ENCODE results near the gene CCNY.
"Not testable (repeated sequence)": the region's sequence is repeated elsewhere in the genome, so short reads cannot be mapped to it uniquely, and the experiment has no call there.

Gene CCNY

DNA sequence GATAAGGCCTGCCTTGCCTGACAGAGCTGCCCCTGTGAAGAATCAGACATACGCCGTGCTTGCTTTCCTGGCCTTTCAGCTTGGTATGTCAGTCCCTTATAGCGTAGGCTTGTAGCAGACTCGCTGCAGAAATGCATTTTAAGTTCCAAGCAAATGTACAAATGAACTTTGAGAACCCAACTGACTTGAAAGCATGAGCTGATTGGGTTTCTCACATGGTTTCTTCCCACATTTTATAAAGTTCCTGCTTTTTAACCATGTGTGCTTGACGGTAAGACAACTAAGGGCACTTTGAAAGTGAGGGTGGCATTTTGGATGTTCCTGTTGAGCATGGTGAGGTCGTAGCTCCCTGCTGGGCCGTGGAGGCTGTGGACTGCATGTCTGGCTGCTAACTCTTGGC is 62.6 kb downstream of the CCNY start:
- Histone ChIP-seq H3K4me3 (ENCODE audit: low read length) (no peak overlapping the region), H3K4me1 (ENCODE audit: control insufficient read depth, insufficient read depth, low read length) (peaks cover 36% of the 10 kb centered on the region), H3K9ac (ENCODE audit: low read length) (no peak overlapping the region), H3K9me3 (ENCODE audit: control insufficient read depth, low read length) (no peaks in the 10 kb centered on the region), H3K27me3 (replicated peaks; ENCODE audit: control insufficient read depth, insufficient read depth, low read length) (no peaks in the 10 kb centered on the region), H3K36me3 (ENCODE audit: control insufficient read depth, insufficient read depth, low read length, severe bottlenecking) (no peaks in the 10 kb centered on the region)
- DNase-seq (ENCODE audit: low read depth): no peak

DNA sequence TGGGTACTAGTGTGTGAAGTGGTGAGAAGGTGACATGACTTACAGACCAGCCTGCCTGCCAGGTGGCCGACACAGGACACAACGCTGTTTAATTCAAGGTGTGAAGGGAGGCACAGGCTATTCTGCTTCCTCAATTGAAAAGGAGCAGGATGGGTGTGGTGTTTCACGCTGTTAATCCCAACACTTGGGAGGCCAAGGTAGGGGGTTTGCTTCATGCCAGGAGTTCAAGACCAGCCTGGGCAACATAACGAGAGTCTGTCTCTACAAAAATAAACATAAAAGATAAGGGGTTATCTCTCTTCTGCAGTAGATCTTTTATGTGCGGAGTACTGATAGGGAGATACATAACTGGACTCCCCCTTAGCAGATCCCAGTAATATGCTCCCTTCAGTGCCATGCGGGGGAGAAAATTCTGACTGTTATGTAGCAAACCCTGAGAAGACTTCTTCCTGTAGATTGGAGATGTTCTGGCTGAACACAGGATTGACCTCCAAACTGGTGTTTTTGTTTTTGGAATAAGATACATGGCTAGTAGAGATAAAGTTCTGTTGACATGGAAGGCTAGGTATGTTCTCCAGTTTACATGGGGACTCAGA is 63.2 kb downstream of the CCNY start:
- H3K27me3 ChIP-seq (replicated peaks; ENCODE audit: control insufficient read depth, insufficient read depth, low read length): no peaks in the 10 kb centered on the region

DNA sequence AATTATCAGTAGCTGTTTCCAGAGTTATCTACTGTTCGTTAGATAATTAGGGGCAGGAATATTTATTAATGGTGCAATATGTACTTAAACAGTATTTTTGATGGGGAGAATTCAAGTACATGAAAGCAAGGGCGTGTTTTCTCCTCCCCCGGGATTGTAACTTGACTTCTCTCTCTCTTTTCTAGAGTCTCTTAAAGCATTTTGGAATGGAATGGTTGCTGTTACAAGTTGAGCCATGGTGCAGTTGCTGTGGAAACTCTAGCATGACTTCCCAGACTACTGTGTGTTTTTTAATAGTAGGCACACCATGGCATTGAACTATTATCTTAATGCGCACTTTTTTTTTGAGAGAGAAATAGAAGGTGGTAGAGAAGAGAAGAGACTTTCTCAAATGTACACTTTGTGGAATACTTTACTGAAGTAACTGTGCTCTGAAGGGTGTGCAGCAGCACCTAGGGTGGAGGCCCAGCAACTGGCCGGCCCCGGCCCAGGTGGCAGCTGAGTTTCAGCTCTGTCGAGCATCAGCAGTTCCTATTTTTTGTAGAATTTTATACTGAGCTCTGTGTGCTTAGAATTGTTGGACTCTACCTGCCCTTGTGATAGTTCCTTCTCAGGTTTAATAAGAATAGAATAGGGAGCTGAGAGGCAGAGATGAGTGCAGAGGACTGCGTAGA is 64.4 kb downstream of the CCNY start:
- Histone ChIP-seq H3K27me3 (replicated peaks; ENCODE audit: control insufficient read depth, insufficient read depth, low read length) (no peaks in the 10 kb centered on the region), H3K4me1 (ENCODE audit: control insufficient read depth, insufficient read depth, low read length) (peaks cover 45% of the 10 kb centered on the region), H3K9ac (ENCODE audit: low read length) (peak overlapping the region; percentile 12), H3K9me3 (ENCODE audit: control insufficient read depth, low read length) (no peaks in the 10 kb centered on the region), H3K36me3 (ENCODE audit: control insufficient read depth, insufficient read depth, low read length, severe bottlenecking) (no peaks in the 10 kb centered on the region), H3K4me3 (ENCODE audit: low read length) (no peak overlapping the region)
- DNase-seq (ENCODE audit: low read depth): no peak

More for the DNA sequence above, 63.2 kb downstream of the CCNY start:
- H3K4me3 ChIP-seq (ENCODE audit: low read length): no peak overlapping the region
- no peak overlapping the region for H3K9ac ChIP-seq (ENCODE audit: low read length)
- peaks cover 39% of the 10 kb centered on the region for H3K4me1 ChIP-seq (ENCODE audit: control insufficient read depth, insufficient read depth, low read length)
- no peak for DNase-seq (ENCODE audit: low read depth)
- no peaks in the 10 kb centered on the region for H3K9me3 ChIP-seq (ENCODE audit: control insufficient read depth, low read length)
- no peaks in the 10 kb centered on the region for H3K36me3 ChIP-seq (ENCODE audit: control insufficient read depth, insufficient read depth, low read length, severe bottlenecking)

DNA sequence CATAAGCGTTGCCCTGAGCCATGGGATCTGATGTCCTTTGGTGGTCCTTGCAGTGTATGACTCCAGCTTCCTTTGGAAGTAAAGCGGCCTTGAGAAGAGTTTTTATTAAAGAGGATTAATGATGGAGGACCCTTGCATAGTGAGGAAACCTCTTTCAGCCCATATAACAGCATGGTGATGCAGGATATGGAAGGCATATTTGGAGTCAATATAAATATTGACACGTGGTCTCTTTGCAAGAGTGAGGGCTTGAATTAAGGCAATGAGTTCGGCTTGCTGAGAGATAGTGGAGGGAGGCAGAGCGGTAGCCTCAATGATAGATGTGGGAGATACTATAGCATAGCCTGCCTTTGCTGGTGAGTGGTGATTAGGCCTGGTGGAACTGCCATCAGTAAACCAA is 67.2 kb downstream of the CCNY start:
- H3K9ac ChIP-seq (ENCODE audit: low read length); H3K36me3 ChIP-seq (ENCODE audit: control insufficient read depth, insufficient read depth, low read length, severe bottlenecking); H3K9me3 ChIP-seq (ENCODE audit: control insufficient read depth, low read length); H3K4me3 ChIP-seq (ENCODE audit: low read length); DNase-seq (ENCODE audit: low read depth); H3K27me3 ChIP-seq (replicated peaks; ENCODE audit: control insufficient read depth, insufficient read depth, low read length): not testable (repeated sequence)
- H3K4me1 ChIP-seq (ENCODE audit: control insufficient read depth, insufficient read depth, low read length): peaks cover 35% of the 10 kb centered on the region

DNA sequence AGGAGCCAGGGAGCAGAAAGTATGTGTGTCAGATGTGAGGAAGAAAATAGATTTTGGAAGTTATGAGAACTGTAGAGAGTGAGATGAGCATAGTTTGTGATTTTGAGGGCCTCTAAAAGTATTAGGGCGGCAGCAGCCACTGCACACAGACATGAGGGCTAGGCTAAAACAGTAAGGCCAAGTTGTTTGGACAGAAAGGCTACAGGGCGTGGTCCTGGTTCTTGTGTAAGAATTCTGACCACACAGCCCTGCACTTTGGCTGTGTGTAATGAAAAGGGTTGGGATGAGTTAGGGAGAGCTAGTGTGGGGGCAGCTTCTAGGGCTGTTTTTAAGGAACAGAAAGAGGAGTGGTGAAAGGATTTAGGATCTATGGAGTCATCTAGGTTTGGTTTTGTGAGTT is 67.8 kb downstream of the CCNY start:
- not testable (repeated sequence) for H3K4me3 ChIP-seq (ENCODE audit: low read length); H3K9me3 ChIP-seq (ENCODE audit: control insufficient read depth, low read length); H3K36me3 ChIP-seq (ENCODE audit: control insufficient read depth, insufficient read depth, low read length, severe bottlenecking); H3K27me3 ChIP-seq (replicated peaks; ENCODE audit: control insufficient read depth, insufficient read depth, low read length)
- H3K9ac ChIP-seq (ENCODE audit: low read length): peak overlapping the region; percentile 34
- peak; percentile 55 for DNase-seq (ENCODE audit: low read depth)
- H3K4me1 ChIP-seq (ENCODE audit: control insufficient read depth, insufficient read depth, low read length): peaks cover 33% of the 10 kb centered on the region

DNA sequence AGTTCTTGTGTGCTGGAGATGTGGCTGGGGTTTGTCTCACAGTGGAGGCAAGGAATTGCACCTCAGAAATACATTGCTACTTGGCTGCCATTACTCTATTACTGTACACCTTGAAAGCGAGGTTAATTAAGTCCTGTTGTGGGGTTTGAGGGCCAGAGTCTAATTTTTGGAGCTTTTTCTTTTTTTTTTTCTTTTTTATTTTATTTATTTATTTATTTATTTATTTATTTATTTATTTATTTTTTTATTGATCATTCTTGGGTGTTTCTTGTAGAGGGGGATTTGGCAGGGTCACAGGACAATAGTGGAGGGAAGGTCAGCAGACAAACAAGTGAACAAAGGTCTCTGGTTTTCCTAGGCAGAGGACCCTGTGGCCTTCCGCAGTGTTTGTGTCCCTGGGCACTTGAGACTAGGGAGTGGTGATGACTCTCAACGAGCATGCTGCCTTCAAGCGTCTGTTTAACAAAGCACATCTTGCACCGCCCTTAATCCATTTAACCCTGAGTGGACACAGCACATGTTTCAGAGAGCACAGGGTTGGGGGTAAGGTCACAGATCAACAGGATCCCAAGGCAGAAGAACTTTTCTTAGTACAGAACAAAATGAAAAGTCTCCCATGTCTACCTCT is 69.8 kb downstream of the CCNY start:
- not testable (repeated sequence) for H3K36me3 ChIP-seq (ENCODE audit: control insufficient read depth, insufficient read depth, low read length, severe bottlenecking)

DNA sequence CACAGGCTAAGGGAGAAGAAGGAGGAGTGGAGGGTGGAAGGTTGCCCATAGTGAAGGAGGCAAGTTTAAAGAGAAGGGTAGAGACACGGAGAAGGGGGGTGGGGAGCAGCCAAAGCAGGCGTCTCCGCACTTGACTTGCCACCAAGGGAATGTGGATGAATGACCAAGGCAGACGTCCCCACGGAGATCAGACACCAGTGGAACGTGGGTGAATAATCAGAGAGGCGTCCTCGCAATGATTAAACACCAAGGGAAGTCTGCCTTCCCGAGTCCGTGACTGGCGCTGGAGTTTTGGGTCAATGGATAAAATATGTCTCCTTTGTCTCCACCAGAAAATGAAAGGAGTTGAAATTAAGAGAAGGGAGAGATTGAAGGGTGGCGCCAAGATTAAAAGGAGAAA is 71.4 kb downstream of the CCNY start:
- not testable (repeated sequence) for DNase-seq (ENCODE audit: low read depth); H3K36me3 ChIP-seq (ENCODE audit: control insufficient read depth, insufficient read depth, low read length, severe bottlenecking); H3K27me3 ChIP-seq (replicated peaks; ENCODE audit: control insufficient read depth, insufficient read depth, low read length); H3K9ac ChIP-seq (ENCODE audit: low read length); H3K9me3 ChIP-seq (ENCODE audit: control insufficient read depth, low read length); H3K4me3 ChIP-seq (ENCODE audit: low read length)
- peaks cover 32% of the 10 kb centered on the region for H3K4me1 ChIP-seq (ENCODE audit: control insufficient read depth, insufficient read depth, low read length)

More for the DNA sequence above, 69.8 kb downstream of the CCNY start:
- not testable (repeated sequence) for H3K9ac ChIP-seq (ENCODE audit: low read length); H3K27me3 ChIP-seq (replicated peaks; ENCODE audit: control insufficient read depth, insufficient read depth, low read length); H3K4me3 ChIP-seq (ENCODE audit: low read length); DNase-seq (ENCODE audit: low read depth); H3K9me3 ChIP-seq (ENCODE audit: control insufficient read depth, low read length)
- peaks cover 33% of the 10 kb centered on the region for H3K4me1 ChIP-seq (ENCODE audit: control insufficient read depth, insufficient read depth, low read length)

DNA sequence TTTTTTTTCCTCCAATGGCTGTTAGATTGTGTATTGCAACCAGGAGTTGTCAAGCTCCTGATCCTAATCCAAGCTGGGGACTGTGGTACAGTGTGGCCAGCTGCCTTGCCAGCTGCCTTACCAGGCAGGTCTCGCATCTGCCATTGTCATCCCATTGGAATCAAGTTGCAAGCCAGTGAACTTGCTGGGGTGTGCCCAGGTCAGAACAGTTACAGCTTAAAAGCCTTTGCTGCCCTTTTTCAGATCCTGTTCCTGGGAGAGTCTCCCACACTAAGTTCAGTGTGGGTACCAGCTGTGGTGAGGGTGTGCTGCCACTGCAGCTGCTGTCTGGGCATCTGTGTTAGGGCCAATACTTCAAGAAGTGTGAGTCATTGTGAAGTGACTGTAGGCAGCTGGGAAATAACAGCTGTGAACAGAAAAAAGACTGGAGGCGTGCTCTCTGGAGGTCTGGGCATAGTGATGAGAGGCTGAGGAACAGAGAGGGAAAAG is 72.8 kb downstream of the CCNY start:
- peaks cover 40% of the 10 kb centered on the region for H3K4me1 ChIP-seq (ENCODE audit: control insufficient read depth, insufficient read depth, low read length)
- no peaks in the 10 kb centered on the region for H3K27me3 ChIP-seq (replicated peaks; ENCODE audit: control insufficient read depth, insufficient read depth, low read length)
- no peaks in the 10 kb centered on the region for H3K9me3 ChIP-seq (ENCODE audit: control insufficient read depth, low read length)
- no peak overlapping the region for H3K9ac ChIP-seq (ENCODE audit: low read length)
- H3K4me3 ChIP-seq (ENCODE audit: low read length): no peak overlapping the region
- peak; percentile 88 for DNase-seq (ENCODE audit: low read depth)
- no peaks in the 10 kb centered on the region for H3K36me3 ChIP-seq (ENCODE audit: control insufficient read depth, insufficient read depth, low read length, severe bottlenecking)

DNA sequence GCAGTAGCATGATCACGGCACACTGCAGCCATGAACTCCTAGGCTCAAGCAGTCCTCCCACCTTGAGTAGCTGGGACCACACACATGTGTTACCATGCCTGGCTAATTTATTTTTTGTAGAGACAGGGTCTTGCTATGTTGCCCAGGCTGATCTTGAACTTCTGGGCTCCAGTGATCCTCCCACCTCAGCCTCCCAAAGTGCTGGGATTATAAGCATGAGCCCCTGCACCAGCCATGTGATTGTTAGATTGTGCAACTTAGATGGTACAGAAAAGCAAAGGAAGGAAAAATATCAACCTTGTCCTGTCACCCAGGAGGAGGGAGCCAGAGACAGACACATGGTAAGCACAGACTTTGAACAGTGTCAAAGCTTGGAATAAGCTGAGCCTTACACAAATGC is 73.5 kb downstream of the CCNY start:
- Histone ChIP-seq H3K27me3 (replicated peaks; ENCODE audit: control insufficient read depth, insufficient read depth, low read length) (no peaks in the 10 kb centered on the region), H3K36me3 (ENCODE audit: control insufficient read depth, insufficient read depth, low read length, severe bottlenecking) (no peaks in the 10 kb centered on the region), H3K4me3 (ENCODE audit: low read length) (no peak overlapping the region), H3K9me3 (ENCODE audit: control insufficient read depth, low read length) (no peaks in the 10 kb centered on the region), H3K9ac (ENCODE audit: low read length) (no peak overlapping the region), H3K4me1 (ENCODE audit: control insufficient read depth, insufficient read depth, low read length) (peaks cover 35% of the 10 kb centered on the region)
- DNase-seq (ENCODE audit: low read depth): no peak

DNA sequence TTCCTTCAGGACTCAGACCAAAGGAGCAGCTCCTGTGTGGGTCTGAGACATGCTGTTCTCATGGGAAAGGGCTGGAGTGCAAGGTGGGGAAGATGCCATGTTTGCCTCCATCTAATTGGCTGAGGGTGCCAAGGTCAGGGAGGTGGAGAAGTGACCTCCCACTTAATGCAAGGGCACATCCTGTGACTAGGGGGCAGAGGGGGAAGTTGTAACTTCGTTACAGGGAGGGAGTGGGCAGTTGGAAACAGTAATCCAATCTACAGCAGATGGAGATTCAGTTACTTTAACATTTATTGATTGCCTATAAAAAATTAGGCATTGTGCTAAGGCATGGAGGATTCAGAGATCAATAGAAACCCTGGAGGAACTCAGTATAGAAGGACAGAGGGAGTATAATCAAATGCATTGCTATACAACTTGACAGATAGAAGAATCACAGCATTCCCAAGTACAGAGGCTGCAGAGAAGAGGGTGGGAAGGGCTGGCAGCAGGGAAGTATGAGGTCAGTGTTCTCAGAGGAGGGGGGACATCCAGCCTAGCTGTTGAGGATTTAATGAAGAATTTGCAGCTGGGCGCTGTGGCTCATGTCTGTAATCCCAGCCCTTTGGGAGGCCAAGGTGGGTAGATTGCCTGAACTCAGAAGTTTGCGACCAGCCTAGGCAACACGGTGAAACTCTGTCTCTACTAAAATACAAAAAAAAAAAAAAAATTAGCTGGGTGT is 75.9 kb downstream of the CCNY start:
- Histone ChIP-seq H3K4me3 (ENCODE audit: low read length) (no peak overlapping the region), H3K9me3 (ENCODE audit: control insufficient read depth, low read length) (no peaks in the 10 kb centered on the region), H3K36me3 (ENCODE audit: control insufficient read depth, insufficient read depth, low read length, severe bottlenecking) (no peaks in the 10 kb centered on the region), H3K9ac (ENCODE audit: low read length) (no peak overlapping the region), H3K4me1 (ENCODE audit: control insufficient read depth, insufficient read depth, low read length) (peaks cover 31% of the 10 kb centered on the region), H3K27me3 (replicated peaks; ENCODE audit: control insufficient read depth, insufficient read depth, low read length) (no peaks in the 10 kb centered on the region)
- DNase-seq (ENCODE audit: low read depth): no peak

DNA sequence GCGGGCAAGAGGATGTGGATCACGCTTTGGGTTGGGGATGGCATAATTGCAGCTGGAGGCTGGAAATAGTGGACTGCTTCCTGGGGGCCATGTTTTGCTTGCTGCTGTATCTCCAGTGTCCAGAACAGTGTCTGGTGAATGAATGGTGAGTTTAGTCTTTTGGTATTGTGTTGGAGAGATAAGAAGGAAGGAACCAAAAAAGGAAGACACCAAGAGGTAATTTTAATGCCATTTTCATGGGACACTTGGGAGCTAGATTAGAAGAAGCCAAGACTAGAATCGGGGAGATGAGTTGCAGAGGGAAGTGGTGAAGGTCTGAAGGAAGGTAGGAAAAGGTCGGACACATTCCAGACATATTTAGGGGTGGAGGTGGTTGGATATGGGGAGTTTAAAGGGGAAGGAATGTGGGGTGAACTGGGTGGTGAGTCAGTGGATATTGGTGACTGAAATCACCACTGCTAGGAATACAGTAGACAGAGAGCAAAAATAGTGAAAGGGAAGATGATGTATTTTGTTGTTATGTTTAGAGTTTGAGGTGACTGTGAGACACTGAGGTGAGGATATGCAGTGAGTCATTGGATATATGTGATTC is 76.7 kb downstream of the CCNY start:
- Histone ChIP-seq H3K4me1 (ENCODE audit: control insufficient read depth, insufficient read depth, low read length) (peaks cover 31% of the 10 kb centered on the region), H3K9me3 (ENCODE audit: control insufficient read depth, low read length) (no peaks in the 10 kb centered on the region), H3K36me3 (ENCODE audit: control insufficient read depth, insufficient read depth, low read length, severe bottlenecking) (no peaks in the 10 kb centered on the region), H3K9ac (ENCODE audit: low read length) (no peak overlapping the region), H3K27me3 (replicated peaks; ENCODE audit: control insufficient read depth, insufficient read depth, low read length) (no peaks in the 10 kb centered on the region), H3K4me3 (ENCODE audit: low read length) (no peak overlapping the region)
- peak; percentile 24 for DNase-seq (ENCODE audit: low read depth)
